ENCODE measurements around the gene SMARCAD1. TPM values are rescaled to one million over a fixed set of nuclear protein-coding genes. Genes with fewer than 3 reads are reported as not detected.
"Not testable (repeated sequence)": the region's sequence is repeated elsewhere in the genome, so short reads cannot be mapped to it uniquely, and the experiment has no call there.

Gene SMARCAD1
- total RNA-seq, 1 experiment from 2014 or later: 57.1 TPM

- Histone ChIP-seq H3K18ac (ENCODE audit: insufficient read length, low read depth, low read length) (no peak overlapping the region), H3K9me3 (ENCODE audit: control insufficient read depth, low read depth, low read length) (no peaks in the 10 kb centered on the region), H4K8ac (replicated peaks; ENCODE audit: insufficient read length, low read depth, low read length) (no peak overlapping the region), H3K4ac (ENCODE audit: low read depth, low read length) (no peak overlapping the region), H4K20me1 (ENCODE audit: control insufficient read depth, insufficient read depth, insufficient read length) (no peaks in the 10 kb centered on the region), H3T11ph (ENCODE audit: low read length) (no peak overlapping the region), H4K5ac (ENCODE audit: insufficient read length, low read depth, low read length) (no peak overlapping the region), H3K79me2 (ENCODE audit: insufficient read depth, low read length) (no peaks in the 10 kb centered on the region), H3K23ac (ENCODE audit: insufficient read length, low read depth, low read length) (no peak overlapping the region), H3K27ac (ENCODE audit: insufficient read length, low read depth, low read length) (no peak overlapping the region), H3K56ac (ENCODE audit: insufficient read length, low read depth, low read length) (no peak overlapping the region), H2BK5ac (ENCODE audit: insufficient read length, low read length) (no peak overlapping the region), H3K4me1 (ENCODE audit: insufficient read depth, low read length) (no peaks in the 10 kb centered on the region; the same call in 1 of the 2 replicates), H3K14ac (ENCODE audit: insufficient read depth, low read length) (no peak overlapping the region), H3K23me2 (ENCODE audit: insufficient read length, low read depth, low read length, poor library complexity, severe bottlenecking) (no peaks in the 10 kb centered on the region), H2BK20ac (ENCODE audit: low read depth, low read length, poor library complexity, severe bottlenecking) (no peak overlapping the region), H2BK15ac (ENCODE audit: low read depth, low read length) (no peak overlapping the region), H4K91ac (ENCODE audit: insufficient read length, low read depth, low read length) (no peak overlapping the region), H3K9ac (ENCODE audit: extremely low read depth, insufficient read length, low read length) (no peak overlapping the region), H3K4me2 (ENCODE audit: insufficient read depth, insufficient read length, low read length) (no peak overlapping the region), H3K79me1 (ENCODE audit: insufficient read depth, low read depth, low read length, poor library complexity, severe bottlenecking) (no peaks in the 10 kb centered on the region), H2AFZ (ENCODE audit: low read length) (no peak overlapping the region), H2AK5ac (ENCODE audit: insufficient read length, low read length) (no peak overlapping the region), H2BK120ac (ENCODE audit: low read depth, low read length, poor library complexity, severe bottlenecking) (no peak overlapping the region), H2BK12ac (ENCODE audit: insufficient read length, low read depth, low read length) (no peak overlapping the region), H3K27me3 (ENCODE audit: insufficient read depth, low read length) (no peaks in the 10 kb centered on the region)
- H3K9me3 Mint-ChIP-seq: peaks cover 5 to 11% of the 10 kb centered on the region in 2 experiments; a peak in 4 of 5 replicates
- no peak overlapping the region for H3K27ac Mint-ChIP-seq
- H3K36me3 Mint-ChIP-seq (ENCODE audit: insufficient read depth in 1 of 3, low read depth in 3 of 3): peaks cover 0 to 4% (median 0%) of the 10 kb centered on the region in 3 experiments; a peak in 1 of 7 replicates
- no peak overlapping the region for H3K4me3 Mint-ChIP-seq
- WGBS (ENCODE audit: extremely low coverage, insufficient read length, low lambda C conversion rate): no CpG with 5 or more reads among the region's 4 CpGs
- peaks cover 0 to 4% of the 10 kb centered on the region in 2 experiments; a peak in 1 of 4 replicates for H3K4me1 Mint-ChIP-seq
- no peak for DNase-seq
- TF ChIP-seq CTCF (conservative IDR thresholded peaks at IDR 0.05): no peak
- no peaks in the 10 kb centered on the region for H3K27me3 Mint-ChIP-seq (ENCODE audit: low read depth)
Measured at GRCh38 chr4:94307231-94307871, 99.7 kb downstream of the SMARCAD1 start.

GRCh38 chr4:94319927-94320326, 112.3 kb downstream of the SMARCAD1 start:
- H3K4me1 Mint-ChIP-seq; H4K8ac ChIP-seq (replicated peaks; ENCODE audit: insufficient read length, low read depth, low read length); H2BK120ac ChIP-seq (ENCODE audit: low read depth, low read length, poor library complexity, severe bottlenecking); H4K5ac ChIP-seq (ENCODE audit: insufficient read length, low read depth, low read length); H4K20me1 ChIP-seq (ENCODE audit: control insufficient read depth, insufficient read depth, insufficient read length); H3T11ph ChIP-seq (ENCODE audit: low read length); H2BK15ac ChIP-seq (ENCODE audit: low read depth, low read length); H3K4ac ChIP-seq (ENCODE audit: low read depth, low read length); H3K79me2 ChIP-seq (ENCODE audit: insufficient read depth, low read length); H3K56ac ChIP-seq (ENCODE audit: insufficient read length, low read depth, low read length); H3K9ac ChIP-seq (ENCODE audit: extremely low read depth, insufficient read length, low read length); H3K79me1 ChIP-seq (ENCODE audit: insufficient read depth, low read depth, low read length, poor library complexity, severe bottlenecking); H3K18ac ChIP-seq (ENCODE audit: insufficient read length, low read depth, low read length); H2BK5ac ChIP-seq (ENCODE audit: insufficient read length, low read length); H3K14ac ChIP-seq (ENCODE audit: insufficient read depth, low read length); H2BK12ac ChIP-seq (ENCODE audit: insufficient read length, low read depth, low read length); H3K4me2 ChIP-seq (ENCODE audit: insufficient read depth, insufficient read length, low read length); H2AFZ ChIP-seq (ENCODE audit: low read length); H2AK5ac ChIP-seq (ENCODE audit: insufficient read length, low read length); DNase-seq; H3K27me3 Mint-ChIP-seq (ENCODE audit: low read depth); H2BK20ac ChIP-seq (ENCODE audit: low read depth, low read length, poor library complexity, severe bottlenecking); H3K9me3 ChIP-seq (ENCODE audit: control insufficient read depth, low read depth, low read length); H4K91ac ChIP-seq (ENCODE audit: insufficient read length, low read depth, low read length); H3K4me1 ChIP-seq (ENCODE audit: insufficient read depth, low read length); H3K23me2 ChIP-seq (ENCODE audit: insufficient read length, low read depth, low read length, poor library complexity, severe bottlenecking); H3K4me3 Mint-ChIP-seq; H3K27ac ChIP-seq (ENCODE audit: insufficient read length, low read depth, low read length); H3K23ac ChIP-seq (ENCODE audit: insufficient read length, low read depth, low read length); H3K27me3 ChIP-seq (ENCODE audit: insufficient read depth, low read length); H3K27ac Mint-ChIP-seq: not testable (repeated sequence)
- H3K36me3 Mint-ChIP-seq (ENCODE audit: insufficient read depth in 1 of 3, low read depth in 3 of 3): peaks cover 9 to 27% (median 21%) of the 10 kb centered on the region in 3 experiments
- peaks cover 40 to 41% of the 10 kb centered on the region in 2 experiments for H3K9me3 Mint-ChIP-seq
